ENCODE measurements around the gene ZRANB1.
"Not testable (repeated sequence)": the region's sequence is repeated elsewhere in the genome, so short reads cannot be mapped to it uniquely, and the experiment has no call there.

The ZRANB1 gene

GRCh38 chr10:124941823-124942222 lies at the start of gene ZRANB1:
Gene ZRANB1 (plus strand): TSS chr10:124942123. CDS start chr10:124942494, 371 bp downstream.
- no peak for DNase-seq

- DNase-seq = no peak
These were observed 49.0 kb upstream of the ZRANB1 start for GRCh38 chr10:124892905-124893304.

GRCh38 chr10:124894569-124895215 lies 47.2 kb upstream of the ZRANB1 start:
- DNase-seq = no peak

DNA sequence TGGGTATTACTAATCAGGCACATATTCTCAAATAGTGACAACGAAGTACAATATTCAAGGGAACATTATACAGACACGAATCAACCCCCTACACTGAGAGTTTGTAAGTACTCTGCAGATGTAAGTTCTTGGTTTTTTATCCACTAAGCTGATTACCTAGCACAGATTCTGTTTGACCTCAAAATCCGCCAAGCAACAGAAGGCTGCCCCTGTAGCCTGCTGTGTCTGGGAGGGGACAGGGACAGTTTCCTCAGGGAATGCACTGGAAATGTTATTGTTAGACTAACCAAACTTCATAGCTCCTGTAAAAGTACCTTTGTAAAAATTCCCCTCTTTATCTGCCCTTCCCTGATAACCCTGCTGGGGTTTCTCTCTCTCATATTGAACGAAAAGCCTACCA lies 45.2 kb upstream of the ZRANB1 start:
- DNase-seq = no peak

DNA sequence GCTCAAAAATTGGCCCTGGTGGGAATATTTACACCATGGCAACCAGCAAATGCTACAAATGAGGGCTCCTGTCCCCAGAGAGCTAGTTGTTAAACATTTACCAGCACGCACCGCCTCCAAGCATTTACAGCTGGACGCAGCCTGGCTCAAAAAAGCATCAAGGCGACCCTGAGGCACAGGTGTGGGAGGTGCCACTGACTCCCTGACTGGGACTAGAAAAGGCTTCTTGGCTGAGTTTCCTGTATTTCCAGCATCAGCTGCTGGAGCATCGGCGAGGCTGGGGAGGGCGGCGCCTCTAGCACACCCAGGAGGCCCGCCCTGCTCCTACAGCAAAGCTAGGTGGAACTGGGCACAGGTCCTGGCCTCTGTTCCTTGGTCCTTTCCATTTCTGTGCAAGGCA lies 43.5 kb upstream of the ZRANB1 start:
- no peak for DNase-seq

GRCh38 chr10:124899151-124899550 lies 42.8 kb upstream of the ZRANB1 start:
- no peak for DNase-seq

GRCh38 chr10:124902462-124902861 lies 39.5 kb upstream of the ZRANB1 start:
- no peak for DNase-seq

GRCh38 chr10:124903111-124903510 lies 38.8 kb upstream of the ZRANB1 start:
- DNase-seq = no peak

- DNase-seq = no peak
These were observed 37.1 kb upstream of the ZRANB1 start for GRCh38 chr10:124904796-124905195.

DNA sequence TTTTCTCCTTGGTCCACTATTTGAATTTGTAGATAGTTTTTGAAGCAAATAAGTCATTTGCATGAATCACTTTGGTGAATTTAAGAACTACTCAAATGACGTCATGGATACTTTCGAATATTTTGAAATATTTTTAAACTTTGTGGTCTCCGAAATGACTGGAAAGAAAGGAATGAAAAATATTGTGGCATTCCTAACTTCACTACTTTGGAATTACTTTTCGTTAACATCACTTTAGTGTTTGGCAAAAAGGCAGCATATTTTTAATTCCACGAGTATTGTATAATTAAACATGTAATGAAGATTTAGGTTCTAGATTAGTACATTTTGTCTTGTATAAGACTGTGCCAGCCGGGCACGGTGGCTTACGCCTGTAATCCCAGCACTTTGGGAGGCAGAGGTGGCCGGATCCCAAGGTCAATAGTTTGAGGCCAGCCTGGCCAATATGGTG lies 35.3 kb upstream of the ZRANB1 start:
- DNase-seq = no peak

- DNase-seq = no peak
These were observed 32.4 kb upstream of the ZRANB1 start for GRCh38 chr10:124909563-124909962.

DNA sequence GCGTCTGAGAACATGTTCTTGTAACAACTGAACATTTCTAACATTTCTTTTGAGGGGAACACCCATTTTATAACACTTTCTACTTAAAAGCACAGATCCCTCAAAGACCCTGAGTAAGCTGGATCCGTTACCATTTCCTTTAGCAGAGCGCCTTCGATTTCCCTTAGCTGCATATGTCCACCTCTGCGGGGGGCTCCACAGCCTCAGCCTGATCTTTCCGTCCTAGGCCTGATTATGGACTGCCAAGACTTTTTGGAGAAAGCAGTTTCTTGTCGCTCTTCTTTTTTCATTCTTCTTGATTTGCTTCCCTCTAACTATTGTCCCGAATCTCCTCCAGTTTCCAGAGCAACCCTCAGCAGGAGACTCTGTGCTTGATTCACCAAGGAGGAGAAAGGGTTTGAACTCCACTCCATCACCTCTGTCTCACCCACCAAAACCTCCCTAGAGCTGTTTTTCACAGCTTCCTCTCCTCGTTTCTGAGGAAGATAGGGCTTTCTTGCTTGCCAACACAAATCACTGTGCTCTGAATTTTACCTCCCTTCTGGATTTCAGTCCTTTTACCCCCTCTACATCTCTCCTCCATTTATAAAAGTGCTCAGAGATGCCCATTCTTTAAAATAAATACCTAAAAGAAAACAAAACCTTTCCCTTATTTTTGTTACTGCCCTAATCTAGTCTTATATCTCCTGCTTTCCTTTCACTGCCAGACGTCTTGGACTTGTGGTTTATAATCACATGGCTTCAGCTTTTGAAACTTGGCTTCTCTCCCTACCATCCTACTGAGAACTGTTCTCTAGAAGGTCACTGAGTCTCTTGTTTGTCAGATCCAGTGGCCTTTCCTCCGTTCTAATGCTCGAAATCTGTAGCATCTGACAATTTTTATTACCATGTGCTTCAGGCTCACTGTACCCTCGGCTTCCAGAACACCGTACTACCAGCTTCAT lies 30.5 kb upstream of the ZRANB1 start:
- no peak for DNase-seq

- DNase-seq = no peak
These were observed 29.6 kb upstream of the ZRANB1 start for GRCh38 chr10:124912101-124912886.

GRCh38 chr10:124913167-124913566 lies 28.8 kb upstream of the ZRANB1 start:
- no peak for DNase-seq

DNA sequence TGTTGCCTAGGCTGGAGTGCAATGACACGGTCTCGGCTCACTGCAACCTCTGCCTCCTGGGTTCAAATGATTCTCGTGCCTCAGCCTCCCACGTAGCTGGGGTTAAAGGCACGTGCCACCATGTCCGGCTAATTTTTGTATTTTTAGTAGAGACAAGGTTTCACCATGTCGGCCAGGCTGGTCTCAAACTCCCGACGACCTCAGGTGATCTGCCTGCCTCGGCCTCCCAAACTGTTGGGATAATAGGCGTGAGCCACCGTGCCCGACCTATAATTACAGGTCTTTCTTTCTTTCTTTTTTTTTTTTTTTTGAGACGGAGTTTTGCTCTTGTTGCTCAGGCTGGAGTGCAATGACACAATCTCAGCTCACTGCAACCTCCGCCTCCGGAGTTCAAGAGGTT lies 27.5 kb upstream of the ZRANB1 start:
- not testable (repeated sequence) for DNase-seq

GRCh38 chr10:124916098-124916584 lies 25.8 kb upstream of the ZRANB1 start:
- DNase-seq = no peak

DNA sequence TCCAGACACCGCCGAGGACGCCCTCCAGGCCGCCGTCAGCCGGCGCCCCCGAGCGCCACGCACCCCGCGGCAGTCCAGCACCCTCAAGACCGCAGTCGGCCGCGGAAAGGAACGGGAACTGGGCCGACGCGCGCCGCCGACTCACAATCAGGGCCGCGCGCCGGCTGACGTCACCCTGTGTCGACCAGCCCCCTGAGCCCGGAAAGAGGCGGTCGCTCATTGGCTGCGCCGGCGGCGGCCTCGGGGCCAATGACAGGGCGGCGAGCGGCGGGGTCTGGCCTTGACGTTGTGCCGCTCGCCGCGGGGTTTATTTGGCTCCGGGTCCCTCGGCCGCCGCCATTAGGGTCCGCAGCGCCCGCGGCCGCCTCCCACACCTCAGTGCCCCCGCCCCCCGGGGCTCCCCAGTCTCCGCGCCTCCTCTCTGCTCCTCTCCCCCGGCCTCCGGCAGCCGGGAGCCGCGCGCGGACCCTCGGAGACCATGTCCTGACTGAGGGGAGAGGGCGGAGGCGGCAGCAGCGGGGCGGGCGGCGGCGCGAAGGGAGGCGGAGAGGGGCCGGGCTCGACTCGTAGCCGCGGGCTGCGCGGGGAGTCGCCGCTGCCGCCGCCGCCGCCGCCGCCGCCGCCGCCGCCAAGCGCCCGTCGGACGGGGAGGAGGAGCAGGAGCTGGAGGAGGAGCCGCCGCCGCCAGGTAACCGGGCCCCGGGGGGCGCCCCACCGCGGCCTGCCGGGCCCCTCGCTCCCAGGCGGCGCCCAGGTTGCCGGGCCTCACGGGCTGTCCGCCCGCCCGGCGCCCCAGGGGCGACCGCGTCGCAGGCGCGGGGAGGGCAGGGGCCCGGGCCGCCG lies 25.1 kb upstream of the ZRANB1 start:
- peak; percentile 90 for DNase-seq

DNA sequence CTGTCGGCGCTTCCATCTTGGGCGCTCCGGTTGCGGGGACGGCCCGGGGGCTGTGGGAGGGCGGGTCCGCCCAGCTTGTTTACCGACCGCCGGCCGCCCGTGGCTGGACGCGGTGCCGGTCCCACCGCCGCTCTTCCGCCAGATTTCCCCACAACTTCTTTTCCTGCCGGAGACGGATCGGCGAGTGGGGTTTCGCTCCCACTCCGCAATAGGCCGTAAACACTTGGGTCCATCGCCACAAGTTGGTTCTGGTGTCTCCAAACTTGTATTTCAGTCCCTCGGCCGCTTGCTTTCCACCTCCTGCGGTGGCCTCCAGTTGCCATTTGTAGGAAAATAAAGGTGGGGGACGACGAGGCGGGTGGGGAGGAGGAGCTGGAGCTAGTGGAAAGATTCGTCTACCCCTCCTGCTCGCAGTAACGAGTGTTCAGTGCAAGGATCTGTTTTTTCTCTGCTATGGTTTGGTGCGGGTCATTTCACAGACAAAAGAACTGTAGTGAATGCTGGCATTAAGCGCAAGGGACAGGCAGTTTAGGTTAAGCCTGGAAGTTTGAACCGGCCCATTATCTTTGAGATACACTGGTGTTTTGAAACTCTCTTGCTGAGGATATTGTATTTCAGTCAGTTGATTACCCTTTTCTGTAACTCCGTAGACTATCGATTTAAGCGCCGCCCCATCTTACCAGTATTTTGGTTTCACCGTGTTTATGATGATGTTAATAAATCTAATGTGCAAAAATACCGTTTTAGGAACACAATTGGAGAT lies 24.3 kb upstream of the ZRANB1 start:
- DNase-seq = no peak

DNA sequence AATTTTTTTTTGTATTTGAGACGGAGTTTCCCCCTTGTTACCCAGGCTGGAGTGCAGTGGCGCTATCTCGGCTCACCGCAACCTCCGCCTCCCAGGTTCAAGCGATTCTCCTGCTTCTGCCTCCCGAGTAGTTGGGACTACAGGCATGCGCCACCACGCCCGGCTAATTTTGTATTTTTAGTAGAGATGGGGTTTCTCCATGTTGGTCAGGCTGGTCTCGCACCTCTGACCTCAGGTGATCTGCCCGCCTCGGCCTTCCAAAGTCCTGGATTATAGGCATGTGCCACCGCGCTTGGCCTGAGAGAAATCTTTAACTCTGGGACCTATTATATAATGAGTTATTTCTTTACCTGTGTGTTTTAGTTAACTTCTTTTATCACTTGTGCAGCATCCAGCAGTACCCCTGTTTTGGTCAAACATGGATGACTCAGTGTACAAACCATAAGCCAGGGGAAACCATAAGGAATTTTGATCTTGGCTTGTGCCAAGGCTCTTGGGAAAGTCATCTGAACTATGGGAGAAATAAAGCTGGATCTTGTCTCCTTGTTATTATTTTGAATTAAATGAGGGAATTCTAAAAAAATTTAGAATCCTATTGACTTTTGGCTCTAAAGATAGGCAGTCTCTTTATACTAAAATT lies 23.6 kb upstream of the ZRANB1 start:
- DNase-seq = no peak

DNA sequence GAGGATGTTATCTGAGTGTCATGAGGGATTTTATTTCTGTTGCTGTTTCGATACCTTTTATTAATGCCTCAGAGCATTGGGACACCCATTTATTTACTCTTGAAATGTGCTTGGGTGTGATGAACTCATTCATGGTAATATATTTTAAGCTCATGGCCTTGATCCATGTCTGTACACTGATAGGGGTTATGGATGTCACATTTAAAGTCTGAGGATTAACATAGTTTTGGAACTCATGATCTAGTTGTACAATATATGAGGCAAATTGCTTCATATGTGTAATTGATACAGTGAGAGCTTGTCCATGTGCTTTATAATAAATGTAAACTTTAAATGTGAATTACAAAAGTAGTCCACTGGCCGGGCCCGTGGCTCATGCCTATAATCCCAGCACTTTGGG lies 23.0 kb upstream of the ZRANB1 start:
- DNase-seq = no peak

DNA sequence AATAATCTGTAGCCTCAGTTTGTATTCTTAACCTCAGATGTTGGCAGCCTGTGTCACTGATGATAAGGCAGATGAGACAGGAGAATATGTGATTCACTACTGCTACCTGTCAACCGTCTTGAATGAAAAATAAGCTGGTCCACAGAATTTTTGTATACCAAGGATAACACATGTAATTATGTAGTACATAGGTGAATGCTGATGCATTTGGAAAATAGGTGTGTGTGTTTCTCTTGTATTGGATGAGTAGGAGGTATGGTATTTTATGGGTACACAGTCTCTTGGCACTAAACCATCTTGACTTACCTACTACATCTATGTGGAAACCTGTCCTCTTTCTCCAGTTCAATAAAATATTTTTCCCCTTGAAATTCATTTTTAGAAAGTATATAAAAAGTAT lies 20.7 kb upstream of the ZRANB1 start:
- DNase-seq = no peak
